NT2/D1 (cell line): ENCODE results near the gene PCED1B.

Experiments
- DNase-seq: peaks from one replicate; pipeline ENCODE4 v3.0.0-alpha.2; 2011; ENCODE audit warnings: low read depth, low spot score
- H3K27me3 ChIP-seq: 2 replicates; pipeline ENCODE4 v1.6.0; 2011; ENCODE audit warnings: mild to moderate bottlenecking; ENCODE audit not compliant: insufficient read length, insufficient read depth
- H3K36me3 ChIP-seq: 2 replicates; pipeline ENCODE4 v1.6.1; 2011; ENCODE audit warnings: mild to moderate bottlenecking, low read length, mixed read lengths; ENCODE audit not compliant: insufficient read depth, insufficient read length
- H3K4me1 ChIP-seq: 2 replicates; pipeline ENCODE4 v1.5.1; 2011; ENCODE audit not compliant: insufficient read depth, insufficient read length
- H3K4me3 ChIP-seq: 2 replicates; pipeline ENCODE4 v1.5.1; 2011; ENCODE audit warnings: low read depth; ENCODE audit not compliant: insufficient read length
- H3K9ac ChIP-seq: 2 replicates; pipeline ENCODE4 v1.6.0; 2011; ENCODE audit warnings: low read depth; ENCODE audit not compliant: insufficient read length
- H3K9me3 ChIP-seq: 2 replicates; pipeline ENCODE4 v1.5.1; 2011; ENCODE audit warnings: mild to moderate bottlenecking, low read length; ENCODE audit not compliant: insufficient read depth
- SUZ12 ChIP-seq: IDR thresholded peaks from 2 replicates; pipeline ENCODE4 v1.6.1; 2011; ENCODE audit not compliant: insufficient read length, insufficient read depth; ENCODE audit errors: extremely low read depth
- YY1 ChIP-seq: IDR thresholded peaks from 2 replicates; pipeline ENCODE4 v1.6.1; 2011; ENCODE audit not compliant: insufficient read length, insufficient read depth
- ZNF274 ChIP-seq: IDR thresholded peaks from 2 replicates; pipeline ENCODE4 v1.6.1; 2011; ENCODE audit warnings: mild to moderate bottlenecking, low read depth, low read length

PCED1B gene

DNA sequence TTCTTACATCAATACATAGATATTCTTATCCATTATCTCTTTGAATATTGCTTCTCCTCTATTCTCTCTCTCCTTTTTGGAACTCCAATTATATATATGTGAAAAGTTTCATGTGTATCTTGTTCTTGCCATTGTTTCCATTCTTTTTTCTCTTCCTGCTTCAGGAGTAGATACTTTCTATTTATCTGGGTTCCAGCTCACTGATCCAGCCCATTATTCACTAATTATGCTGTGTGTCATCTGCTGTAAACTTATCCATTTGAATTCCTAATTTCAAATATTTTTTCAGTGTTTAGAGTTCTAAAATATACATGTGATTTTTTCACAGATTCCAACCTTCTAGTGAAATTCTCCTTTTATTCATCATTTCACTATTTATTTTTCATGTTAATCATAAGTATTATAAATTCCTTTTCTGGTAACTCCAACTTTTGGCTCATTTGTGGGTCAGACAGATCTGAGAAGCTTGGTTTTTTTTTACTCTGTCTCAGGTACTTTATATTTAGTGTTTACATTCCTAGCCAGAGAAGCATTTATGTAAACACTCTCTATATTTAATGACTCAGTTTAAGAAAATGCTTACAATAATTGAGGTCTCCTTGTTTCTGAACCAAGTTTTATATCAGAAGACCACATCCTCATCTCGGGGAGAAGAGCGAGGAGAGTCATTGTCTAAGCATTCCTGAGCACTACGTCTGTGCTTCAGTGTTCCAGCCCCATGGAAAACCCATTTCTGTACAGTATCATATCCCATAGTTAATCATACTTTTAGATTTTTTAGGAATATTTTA is 16.2 kb downstream of the PCED1B start:
- Histone ChIP-seq H3K9ac (no peak overlapping the region), H3K36me3 (no peaks in the 10 kb centered on the region), H3K4me3 (no peak overlapping the region), H3K4me1 (peaks cover 1% of the 10 kb centered on the region), H3K27me3 (no peaks in the 10 kb centered on the region), H3K9me3 (no peaks in the 10 kb centered on the region)
- no peak for TF ChIP-seq YY1
- no peak for TF ChIP-seq ZNF274
- no peak for TF ChIP-seq SUZ12
- DNase-seq: no peak

DNA sequence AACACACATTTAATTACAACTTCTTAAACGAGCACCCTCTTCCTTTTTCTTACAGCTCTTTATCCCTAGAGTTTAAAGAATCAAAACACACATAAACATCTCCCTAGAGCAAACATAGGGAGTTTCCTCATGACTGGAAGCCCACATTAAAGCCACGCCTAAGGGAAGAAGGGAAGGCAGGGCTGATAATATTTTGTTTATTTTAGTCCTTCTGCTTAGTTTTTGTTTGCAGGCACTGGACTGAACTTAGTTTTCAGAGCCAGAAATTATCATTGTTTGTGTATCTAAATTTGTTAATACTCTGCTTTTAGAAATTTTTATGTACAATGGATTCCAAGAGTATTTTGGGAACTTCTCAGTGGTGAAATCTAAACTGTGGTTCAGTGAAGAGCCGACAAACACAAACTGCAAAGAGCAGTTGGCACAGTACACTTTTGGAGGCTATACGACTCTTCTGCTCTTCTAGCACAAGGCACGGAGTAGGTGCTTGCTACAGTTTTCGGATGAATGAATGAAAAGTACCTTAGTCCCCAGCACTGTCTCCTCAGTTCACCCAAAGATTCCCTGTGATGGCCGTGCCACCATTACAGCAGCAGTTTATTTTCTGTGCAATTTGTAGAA is 18.0 kb downstream of the PCED1B start:
- TF ChIP-seq ZNF274: no peak
- TF ChIP-seq SUZ12: no peak
- no peak for TF ChIP-seq YY1
- DNase-seq: no peak
- H3K4me3 ChIP-seq: no peak overlapping the region
- H3K4me1 ChIP-seq: peaks cover 1% of the 10 kb centered on the region
- H3K9me3 ChIP-seq: no peaks in the 10 kb centered on the region
- no peaks in the 10 kb centered on the region for H3K27me3 ChIP-seq
- H3K36me3 ChIP-seq: no peaks in the 10 kb centered on the region
- no peak overlapping the region for H3K9ac ChIP-seq

DNA sequence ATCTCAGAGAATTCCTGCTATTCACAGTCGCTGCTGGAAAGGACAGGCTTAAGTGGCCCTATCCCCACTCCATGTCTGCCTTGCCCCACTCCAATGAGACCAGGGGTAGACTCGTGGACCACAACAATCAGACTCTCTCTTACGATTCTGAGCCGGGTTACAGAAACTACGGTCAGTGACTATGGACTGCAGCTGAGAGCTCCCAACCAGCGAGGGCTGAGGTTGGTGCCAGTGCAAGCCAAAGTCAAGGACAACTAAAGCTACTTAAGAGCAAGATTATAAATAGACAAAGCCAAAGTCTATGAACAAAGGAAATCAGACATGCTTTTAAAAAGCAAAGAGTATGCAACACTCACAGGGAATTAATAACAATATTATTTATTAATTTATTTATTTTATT is 18.7 kb downstream of the PCED1B start:
- Histone ChIP-seq H3K4me1 (peaks cover 1% of the 10 kb centered on the region), H3K27me3 (no peaks in the 10 kb centered on the region), H3K4me3 (no peak overlapping the region), H3K9ac (no peak overlapping the region), H3K9me3 (no peaks in the 10 kb centered on the region), H3K36me3 (no peaks in the 10 kb centered on the region)
- TF ChIP-seq ZNF274 (no peak), SUZ12 (no peak), YY1 (no peak)
- no peak for DNase-seq

DNA sequence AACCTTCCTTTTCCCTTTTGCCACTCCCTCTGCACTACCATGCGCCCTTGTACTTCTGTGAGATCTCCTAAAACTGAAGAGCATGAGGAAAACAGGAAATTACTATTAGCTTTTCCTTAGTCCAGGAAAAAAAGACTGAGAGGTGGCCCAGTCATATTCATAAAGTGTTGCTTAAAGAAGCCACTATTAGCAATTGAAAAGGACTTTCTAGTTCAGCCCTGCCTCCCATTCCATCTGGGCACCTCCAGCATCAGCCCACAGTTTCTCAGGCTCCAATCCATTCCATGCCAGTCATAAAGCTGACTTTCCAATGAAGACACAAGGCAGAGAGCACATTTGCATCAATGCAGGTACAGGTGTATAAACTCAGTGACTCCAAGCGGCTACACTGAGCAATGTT is 20.2 kb downstream of the PCED1B start:
- no peak for DNase-seq
- Histone ChIP-seq H3K36me3 (no peaks in the 10 kb centered on the region), H3K4me3 (no peak overlapping the region), H3K9ac (no peak overlapping the region), H3K27me3 (no peaks in the 10 kb centered on the region), H3K4me1 (peaks cover 1% of the 10 kb centered on the region), H3K9me3 (no peaks in the 10 kb centered on the region)
- no peak for TF ChIP-seq ZNF274
- TF ChIP-seq YY1: no peak
- TF ChIP-seq SUZ12: no peak

DNA sequence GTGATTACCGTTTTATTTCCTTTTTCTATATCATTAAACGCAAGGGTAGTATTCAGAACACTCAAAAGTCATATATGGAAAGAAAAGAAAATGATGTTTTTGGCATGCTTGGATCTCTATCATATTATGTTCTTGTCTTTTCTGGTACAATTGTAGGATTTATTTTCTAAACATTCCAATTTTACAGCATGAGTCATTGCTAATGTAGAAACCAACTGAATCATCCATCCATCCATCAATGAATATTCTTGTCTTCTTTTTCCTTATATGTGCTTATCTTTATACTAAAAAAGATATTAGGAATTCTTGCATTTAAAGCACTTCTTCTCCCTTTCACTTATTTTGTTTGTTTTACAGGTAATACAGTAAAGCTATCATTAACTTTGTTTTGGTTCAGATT is 20.7 kb downstream of the PCED1B start:
- no peaks in the 10 kb centered on the region for H3K27me3 ChIP-seq
- no peak overlapping the region for H3K4me3 ChIP-seq
- peaks cover 1% of the 10 kb centered on the region for H3K4me1 ChIP-seq
- H3K36me3 ChIP-seq: no peaks in the 10 kb centered on the region
- TF ChIP-seq YY1 (no peak), SUZ12 (no peak), ZNF274 (no peak)
- no peak overlapping the region for H3K9ac ChIP-seq
- no peak for DNase-seq
- H3K9me3 ChIP-seq: no peaks in the 10 kb centered on the region

DNA sequence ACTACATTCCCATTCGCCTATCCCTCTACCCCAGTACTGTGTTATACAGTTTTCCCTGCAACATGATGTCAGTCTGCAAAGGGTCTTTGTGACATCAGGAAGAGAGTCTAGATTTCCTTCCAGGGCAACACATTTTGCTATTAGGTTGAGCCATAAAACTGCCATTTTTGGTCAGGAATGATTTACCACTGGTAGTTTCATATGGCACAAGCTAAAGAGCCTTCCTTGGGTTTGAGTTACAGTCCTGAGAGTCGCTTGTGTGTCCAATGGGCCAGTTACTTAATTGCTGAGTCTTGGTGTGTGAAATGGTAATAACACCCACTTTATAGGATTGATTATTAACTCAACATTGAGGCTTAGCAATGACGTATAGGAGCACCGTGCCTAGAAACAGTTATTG is 23.0 kb downstream of the PCED1B start:
- H3K36me3 ChIP-seq: no peaks in the 10 kb centered on the region
- no peak for DNase-seq
- TF ChIP-seq ZNF274 (no peak), YY1 (no peak), SUZ12 (no peak)

DNA sequence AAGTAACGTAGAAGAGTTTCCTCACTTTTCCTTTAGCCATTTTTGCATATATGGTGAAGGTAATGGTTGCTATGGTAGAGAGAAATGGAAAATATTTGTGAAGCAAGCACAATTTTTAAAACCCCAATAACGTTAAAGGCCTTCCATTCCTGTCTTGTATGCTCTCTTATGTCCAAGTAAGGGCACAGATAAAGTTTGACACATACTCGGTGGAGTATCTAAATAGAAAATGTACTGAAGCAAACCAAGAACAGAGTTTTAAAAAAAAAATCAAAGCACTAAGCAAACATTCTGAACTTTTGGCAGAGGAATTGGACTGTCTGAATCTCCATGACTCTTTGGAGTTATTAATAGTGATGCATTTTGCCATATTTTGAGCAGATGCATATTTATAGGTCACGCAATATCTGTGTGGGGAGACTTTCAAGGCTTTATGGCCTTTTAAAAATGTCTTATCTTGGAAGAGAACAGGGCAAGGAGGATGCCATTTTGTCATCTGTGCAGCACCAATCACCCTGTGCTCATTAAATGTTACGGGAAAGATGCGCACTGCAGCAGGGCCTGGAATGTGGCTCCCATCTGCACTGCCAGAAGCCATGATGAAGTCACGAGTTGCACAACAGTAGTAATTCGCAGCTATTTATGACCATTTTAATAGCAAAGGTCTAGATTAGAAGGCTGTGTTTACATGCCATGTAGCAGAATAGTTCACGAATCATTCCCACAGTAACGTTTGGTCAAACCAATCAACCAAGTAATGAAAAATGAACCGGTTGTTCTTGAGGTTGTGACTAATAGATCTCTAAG is 23.6 kb downstream of the PCED1B start:
- H3K4me3 ChIP-seq: no peak overlapping the region
- H3K27me3 ChIP-seq: no peaks in the 10 kb centered on the region
- TF ChIP-seq YY1: no peak
- TF ChIP-seq ZNF274: no peak
- no peak for TF ChIP-seq SUZ12
- DNase-seq: no peak
- H3K9me3 ChIP-seq: no peaks in the 10 kb centered on the region
- H3K36me3 ChIP-seq: no peaks in the 10 kb centered on the region
- H3K9ac ChIP-seq: no peak overlapping the region
- no peaks in the 10 kb centered on the region for H3K4me1 ChIP-seq

More for the DNA sequence above, 23.0 kb downstream of the PCED1B start:
- H3K4me3 ChIP-seq: no peak overlapping the region
- peaks cover 1% of the 10 kb centered on the region for H3K4me1 ChIP-seq
- H3K9me3 ChIP-seq: no peaks in the 10 kb centered on the region
- H3K9ac ChIP-seq: no peak overlapping the region
- H3K27me3 ChIP-seq: no peaks in the 10 kb centered on the region
